HG02763 (cell line): Measurements from ENCODE around the gene MPLKIP.
"Not testable (repeated sequence)": the region's sequence is repeated elsewhere in the genome, so short reads cannot be mapped to it uniquely, and the experiment has no call there.

Source experiments
- ATAC-seq: cut with Tn5 transposase; IDR thresholded peaks from one replicate; pipeline ENCODE4 v1.9.1; 2021; ENCODE audit warnings: mild to moderate bottlenecking, moderate library complexity; ENCODE audit not compliant: unreplicated experiment

The MPLKIP gene

GRCh38 chr7:40133561-40134427, 628 bp downstream of the MPLKIP start:
- ATAC-seq: no peak

- ATAC-seq: no peak
Observed at GRCh38 chr7:40122940-40123254, 11.5 kb downstream of the MPLKIP start.

- ATAC-seq: not testable (repeated sequence)
Observed at GRCh38 chr7:40122100-40122939, 12.1 kb downstream of the MPLKIP start.

- no peak for ATAC-seq
Observed at GRCh38 chr7:40120020-40120419, 14.4 kb downstream of the MPLKIP start.

GRCh38 chr7:40118201-40118600, 16.2 kb downstream of the MPLKIP start:
- not testable (repeated sequence) for ATAC-seq

- not testable (repeated sequence) for ATAC-seq
Observed at GRCh38 chr7:40117199-40117598, 17.2 kb downstream of the MPLKIP start.

GRCh38 chr7:40115936-40116335, 18.5 kb downstream of the MPLKIP start:
- ATAC-seq: no peak

- no peak for ATAC-seq
Observed at GRCh38 chr7:40105879-40106473, 28.4 kb downstream of the MPLKIP start.

- no peak for ATAC-seq
Observed at GRCh38 chr7:40102897-40103296, 31.5 kb downstream of the MPLKIP start.

GRCh38 chr7:40101201-40101600, 33.2 kb downstream of the MPLKIP start:
- ATAC-seq: no peak

GRCh38 chr7:40099837-40100236, 34.6 kb downstream of the MPLKIP start:
- ATAC-seq: no peak

GRCh38 chr7:40098810-40099209, 35.6 kb downstream of the MPLKIP start:
- ATAC-seq: no peak

- ATAC-seq: no peak
Observed at GRCh38 chr7:40097728-40098127, 36.7 kb downstream of the MPLKIP start.

- no peak for ATAC-seq
Observed at GRCh38 chr7:40095695-40096327, 38.6 kb downstream of the MPLKIP start.

- ATAC-seq: no peak
Observed at GRCh38 chr7:40095230-40095629, 39.2 kb downstream of the MPLKIP start.

GRCh38 chr7:40093631-40094350, 40.6 kb downstream of the MPLKIP start:
- ATAC-seq: no peak

GRCh38 chr7:40092182-40092581, 42.2 kb downstream of the MPLKIP start:
- no peak for ATAC-seq

- no peak for ATAC-seq
Observed at GRCh38 chr7:40077849-40078248, 56.6 kb downstream of the MPLKIP start.
